ENCODE results near the gene SLC49A4.
"Not testable (repeated sequence)": the region's sequence is repeated elsewhere in the genome, so short reads cannot be mapped to it uniquely, and the experiment has no call there.

Gene SLC49A4, protein sequence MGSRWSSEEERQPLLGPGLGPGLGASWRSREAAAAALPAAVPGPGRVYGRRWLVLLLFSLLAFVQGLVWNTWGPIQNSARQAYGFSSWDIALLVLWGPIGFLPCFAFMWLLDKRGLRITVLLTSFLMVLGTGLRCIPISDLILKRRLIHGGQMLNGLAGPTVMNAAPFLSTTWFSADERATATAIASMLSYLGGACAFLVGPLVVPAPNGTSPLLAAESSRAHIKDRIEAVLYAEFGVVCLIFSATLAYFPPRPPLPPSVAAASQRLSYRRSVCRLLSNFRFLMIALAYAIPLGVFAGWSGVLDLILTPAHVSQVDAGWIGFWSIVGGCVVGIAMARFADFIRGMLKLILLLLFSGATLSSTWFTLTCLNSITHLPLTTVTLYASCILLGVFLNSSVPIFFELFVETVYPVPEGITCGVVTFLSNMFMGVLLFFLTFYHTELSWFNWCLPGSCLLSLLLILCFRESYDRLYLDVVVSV

DNA sequence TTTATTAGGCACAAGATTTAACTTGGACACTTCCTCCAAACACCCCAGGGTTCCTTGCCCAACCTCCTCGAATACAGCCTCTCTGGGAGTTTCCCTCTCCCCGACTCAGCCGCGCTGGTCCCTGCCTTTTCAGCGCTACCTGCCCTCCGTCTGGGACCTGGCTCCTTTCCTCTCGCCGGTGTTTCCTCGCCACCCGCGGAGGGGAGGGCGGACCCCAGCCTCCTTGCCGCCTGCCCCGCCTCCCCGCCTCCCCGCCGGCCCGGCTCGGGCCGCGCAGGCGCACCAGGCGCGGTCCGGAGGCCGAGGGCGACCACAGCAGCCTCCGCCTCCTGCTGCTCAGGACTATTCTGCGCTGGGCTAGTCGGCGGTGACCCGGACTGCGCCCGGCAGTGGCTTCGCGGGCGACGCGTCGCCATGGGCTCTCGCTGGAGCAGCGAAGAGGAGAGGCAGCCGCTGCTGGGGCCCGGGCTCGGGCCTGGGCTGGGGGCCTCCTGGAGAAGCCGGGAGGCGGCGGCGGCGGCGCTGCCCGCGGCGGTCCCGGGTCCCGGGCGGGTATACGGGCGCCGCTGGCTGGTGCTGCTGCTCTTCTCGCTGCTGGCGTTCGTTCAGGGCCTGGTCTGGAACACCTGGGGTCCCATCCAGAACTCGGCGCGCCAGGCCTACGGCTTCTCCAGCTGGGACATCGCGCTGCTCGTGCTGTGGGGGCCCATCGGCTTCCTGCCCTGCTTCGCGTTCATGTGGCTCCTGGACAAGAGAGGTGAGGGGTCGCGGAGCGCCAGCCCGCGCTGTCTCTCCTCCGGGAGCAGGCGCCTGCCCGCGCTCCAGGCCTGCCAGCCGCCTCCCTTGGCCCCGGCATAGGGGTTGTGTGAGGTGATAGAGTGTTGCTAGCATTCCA, at the start of gene SLC49A4:
Gene SLC49A4 (plus strand): TSS at position 291 of the 895 bp plus-strand sequence. CDS start 124 bp downstream, at position 415.
- DNase-seq: no peak

DNA sequence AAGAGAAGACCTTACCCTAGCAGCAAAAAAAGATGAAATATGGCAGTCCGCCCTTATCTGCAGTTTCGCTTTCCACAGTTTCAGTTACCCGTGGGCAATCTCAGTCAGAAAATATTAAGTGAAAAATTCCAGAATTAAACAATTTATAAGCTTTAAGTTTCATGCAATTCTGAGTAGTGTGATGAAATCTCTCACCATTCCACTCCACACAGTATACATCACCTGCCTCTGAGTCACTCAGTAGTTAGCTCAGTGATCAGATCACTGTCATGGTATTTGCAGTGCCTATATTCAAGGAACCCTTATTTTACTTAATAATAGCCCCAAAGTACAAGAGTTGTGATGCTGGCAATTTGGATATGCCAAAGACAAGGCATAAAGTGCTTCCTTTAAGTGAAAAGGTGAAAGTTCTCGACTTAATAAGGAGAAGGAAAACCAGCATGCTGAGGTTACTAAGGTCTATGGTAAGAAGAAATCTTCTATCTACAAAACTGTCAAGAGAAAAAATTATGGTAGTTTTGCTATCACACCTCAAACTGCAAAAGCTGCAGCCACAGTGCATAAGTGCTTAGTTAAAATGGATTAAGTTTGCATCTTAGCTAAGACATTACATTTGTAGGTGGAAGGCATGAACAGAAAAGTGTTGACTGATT, 49.4 kb upstream of the SLC49A4 start:
- no peak for DNase-seq

DNA sequence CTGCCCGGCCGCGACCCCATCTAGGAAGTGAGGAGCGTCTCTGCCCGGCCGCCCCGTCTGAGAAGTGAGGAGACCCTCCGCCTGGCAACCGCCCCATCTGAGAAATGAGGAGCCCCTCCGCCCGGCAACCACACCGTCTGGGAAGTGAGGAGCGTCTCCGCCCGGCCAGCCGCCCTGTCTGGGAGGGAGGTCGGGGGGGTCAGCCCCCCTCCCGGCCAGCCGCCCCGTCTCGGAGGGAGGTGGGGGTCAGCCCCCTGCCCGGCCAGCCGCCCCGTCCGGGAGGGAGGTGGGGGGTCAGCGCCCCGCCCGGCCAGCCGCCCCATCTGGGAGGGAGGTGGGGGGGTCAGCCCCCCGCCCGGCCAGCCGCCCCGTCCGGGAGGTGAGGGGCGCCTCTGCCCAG, 47.6 kb upstream of the SLC49A4 start:
- DNase-seq: not testable (repeated sequence)

DNA sequence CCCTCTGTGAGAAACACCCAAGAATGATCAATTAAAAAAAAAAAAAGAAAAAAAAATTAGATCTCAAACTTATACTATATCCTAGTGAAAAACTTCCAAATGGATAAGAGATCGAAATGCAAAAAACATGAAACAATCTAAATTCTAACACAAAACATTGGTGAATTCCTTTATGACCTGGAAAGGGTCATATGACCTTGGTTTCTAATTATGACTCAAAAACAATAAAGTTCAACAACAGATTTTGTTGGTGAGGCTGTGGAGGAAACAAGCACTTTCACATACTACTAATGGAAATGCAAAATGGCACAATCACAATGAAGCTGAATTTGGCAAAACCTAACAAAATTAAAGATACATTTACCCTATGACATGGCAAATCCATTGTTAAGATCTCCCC, 46.5 kb upstream of the SLC49A4 start:
- no peak for DNase-seq

DNA sequence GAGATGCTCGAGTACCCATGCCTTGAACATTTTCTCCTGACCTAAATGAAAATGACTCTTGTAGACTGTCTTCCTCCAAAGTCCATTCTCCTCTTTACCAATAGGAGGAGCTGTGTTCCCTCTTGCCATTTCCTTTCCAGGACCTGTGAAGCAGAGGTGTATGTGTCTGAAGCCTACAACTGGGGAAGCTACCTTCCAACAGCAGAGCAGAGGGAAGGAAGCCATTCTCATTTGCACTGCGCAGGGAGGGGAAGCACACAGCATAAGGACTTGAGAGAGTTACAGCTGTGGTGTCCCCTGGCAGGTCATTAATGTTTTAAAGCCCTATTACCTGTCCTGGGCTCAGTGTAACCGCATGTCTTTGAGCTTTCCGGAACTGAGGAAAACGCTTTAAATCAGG, 39.9 kb upstream of the SLC49A4 start:
- DNase-seq: no peak

DNA sequence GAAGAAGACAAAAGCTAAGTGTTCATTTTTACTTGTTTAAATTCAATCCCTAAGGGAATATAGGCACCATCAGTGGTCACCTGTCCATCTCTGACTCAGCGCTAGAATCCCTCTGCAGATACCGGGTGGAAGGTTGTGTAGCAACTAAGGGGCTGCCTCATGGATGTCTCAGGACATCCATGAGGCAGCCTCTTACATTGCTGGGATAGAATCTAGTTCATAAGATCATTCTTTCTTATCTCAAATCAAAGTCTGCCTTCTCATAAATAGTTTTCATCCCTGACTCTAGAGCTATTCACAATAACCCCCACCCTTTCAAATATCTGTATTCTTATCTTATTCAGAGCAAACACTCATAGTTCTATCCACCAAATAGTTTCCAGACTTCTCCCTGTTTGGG, 39.4 kb upstream of the SLC49A4 start:
- DNase-seq: no peak

DNA sequence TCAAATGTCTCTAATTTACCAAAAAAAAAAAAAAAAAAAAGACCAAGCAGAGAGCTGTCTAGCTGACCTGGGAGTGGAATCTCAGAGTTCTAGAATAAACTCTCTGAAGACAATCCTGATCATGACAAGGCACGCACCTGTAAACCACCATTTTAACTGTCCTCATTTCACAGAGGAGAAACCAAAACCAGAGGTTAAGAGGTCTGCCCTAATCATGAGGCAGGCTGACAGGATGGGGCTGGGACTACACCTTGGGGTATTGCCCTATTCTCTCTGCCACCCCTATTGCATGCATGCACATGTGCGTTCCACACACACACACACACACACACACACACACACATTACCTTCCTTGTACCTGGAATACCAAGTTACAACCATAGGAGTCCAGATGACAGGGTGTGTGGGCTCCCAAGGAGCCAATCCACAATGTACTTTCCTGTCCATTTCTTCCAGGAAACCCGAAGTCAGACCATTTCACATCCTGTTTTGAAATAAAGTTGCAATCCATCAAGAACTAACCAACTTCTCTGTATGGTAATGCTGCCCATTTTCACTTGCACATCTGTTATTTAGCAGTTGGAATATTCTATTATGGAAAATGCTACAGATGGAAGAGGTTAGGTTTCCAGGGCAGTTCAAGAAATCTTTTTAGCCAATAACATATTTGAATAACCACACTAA, 35.9 kb upstream of the SLC49A4 start:
- no peak for DNase-seq

DNA sequence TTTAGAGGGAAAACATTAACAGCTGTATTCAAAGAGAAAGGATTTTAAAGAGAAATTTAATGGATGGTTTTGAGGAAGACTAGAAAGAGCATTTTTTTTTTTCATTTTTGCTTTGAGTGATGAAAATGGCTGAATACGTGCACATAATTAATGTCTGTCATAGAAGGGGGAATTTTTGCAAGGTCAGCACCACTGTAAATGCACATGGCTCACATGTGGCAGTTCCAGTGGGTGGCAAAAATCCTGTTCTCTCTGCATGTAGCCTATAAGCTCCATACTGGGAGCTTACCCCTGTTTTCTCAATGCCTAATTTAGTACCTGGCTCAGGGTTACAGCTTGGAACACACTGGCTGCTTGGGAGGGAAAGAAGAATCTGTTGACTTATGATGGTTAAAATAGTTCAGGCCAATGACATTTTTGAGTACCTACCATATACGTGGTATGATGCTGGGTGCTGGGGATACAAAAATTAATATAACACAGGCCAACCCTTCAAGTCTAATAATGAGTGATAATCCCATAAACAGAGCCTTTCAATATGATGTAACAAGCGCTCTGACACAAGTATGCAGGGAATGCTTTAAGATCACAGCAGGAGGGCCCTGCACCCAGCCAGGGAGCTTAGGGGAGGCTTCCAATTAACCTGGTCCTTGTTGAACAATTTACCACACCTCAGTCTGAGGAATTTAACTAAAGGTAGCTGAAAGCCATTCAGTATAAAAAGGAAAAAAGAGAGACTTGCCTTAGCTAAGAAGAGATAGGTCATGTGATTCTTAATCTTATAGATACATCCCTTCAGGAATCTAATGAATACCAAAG, 34.2 kb upstream of the SLC49A4 start:
- no peak for DNase-seq

DNA sequence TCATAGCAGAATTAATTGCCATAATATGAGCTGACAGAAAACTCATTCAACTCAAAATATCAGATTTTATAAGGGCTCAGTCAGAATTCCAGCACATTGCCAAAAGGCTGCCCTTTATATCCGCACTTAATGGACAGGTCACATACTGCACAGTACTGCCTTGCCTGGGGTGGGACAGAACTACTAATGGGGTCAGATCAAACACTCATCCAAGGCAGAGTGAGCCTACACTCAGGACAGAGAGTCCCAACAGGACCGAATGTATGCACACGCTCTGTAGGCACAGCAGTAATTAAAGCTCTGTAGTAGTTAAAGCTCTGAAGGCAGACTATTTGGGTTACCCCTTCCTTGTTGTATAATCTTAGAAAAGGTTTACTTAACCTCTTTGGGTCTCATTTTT, 28.4 kb upstream of the SLC49A4 start:
- DNase-seq: no peak

DNA sequence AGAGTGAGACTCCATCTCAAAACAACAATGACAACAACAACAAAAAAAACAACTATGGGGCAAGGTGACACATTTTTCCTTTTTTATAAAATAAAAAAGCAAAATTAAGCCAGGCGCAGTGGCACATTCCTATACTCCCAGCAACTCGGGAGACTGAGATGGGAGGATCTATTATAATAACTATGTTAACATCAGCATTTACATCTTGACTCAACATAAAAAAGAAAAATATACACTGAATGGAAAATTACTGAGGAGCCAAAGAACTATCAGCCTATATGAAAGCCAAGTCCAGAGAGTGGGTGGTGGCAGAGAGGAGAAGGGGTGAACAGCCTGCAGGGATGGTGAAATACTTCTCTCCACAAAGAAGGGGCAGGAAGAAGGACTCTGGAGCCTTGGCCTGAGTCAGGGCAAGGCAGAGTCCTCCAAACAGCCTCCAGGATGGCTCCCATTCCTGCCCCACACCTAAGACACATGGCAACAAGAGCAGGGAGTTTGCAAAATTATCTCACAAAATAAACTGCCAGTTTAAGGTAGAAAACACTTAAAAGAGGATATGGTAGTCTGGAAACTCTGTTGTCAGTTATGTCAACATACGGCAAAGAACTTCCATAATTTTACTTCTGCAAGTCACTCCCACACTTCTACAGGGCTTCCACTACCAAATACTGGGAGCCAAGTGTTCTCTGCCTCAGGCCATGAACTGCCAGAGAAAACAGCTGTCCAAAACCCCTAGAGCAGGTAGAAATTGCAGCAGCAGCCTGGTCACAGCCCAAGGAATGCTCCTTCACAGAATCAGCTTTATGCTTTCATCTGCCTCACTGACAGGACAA, 27.1 kb upstream of the SLC49A4 start:
- no peak for DNase-seq

DNA sequence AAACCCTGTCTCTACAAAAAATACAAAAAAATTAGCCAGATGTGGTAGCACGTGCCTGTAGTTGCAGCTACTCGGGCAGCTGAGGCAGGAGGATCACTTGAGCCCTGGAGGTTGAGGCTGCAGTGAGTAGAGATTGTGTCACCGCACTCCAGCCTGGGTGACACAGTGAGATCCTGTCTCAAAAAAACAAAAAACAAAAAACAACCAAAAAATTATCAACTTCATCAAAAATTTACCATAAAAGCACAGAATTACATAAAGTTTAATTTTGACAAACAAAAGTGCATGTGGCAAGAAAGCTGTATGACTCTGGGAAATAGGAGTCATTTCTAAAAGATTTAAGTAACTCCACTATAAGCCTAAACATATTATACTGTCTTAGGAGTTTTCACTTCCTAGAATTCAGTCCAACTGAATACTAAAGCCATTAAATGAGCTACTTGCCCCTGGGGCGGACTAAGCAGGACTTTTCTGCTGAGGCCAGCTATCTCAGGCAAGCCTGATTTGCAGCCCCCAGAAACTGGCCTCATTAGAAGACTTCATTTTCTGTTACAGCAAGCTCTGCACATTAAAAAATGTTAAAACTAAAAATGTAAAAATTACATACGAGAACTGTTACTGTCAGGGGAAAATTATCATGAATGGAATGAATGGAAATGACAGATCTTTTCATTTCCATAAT, 24.2 kb upstream of the SLC49A4 start:
- no peak for DNase-seq

DNA sequence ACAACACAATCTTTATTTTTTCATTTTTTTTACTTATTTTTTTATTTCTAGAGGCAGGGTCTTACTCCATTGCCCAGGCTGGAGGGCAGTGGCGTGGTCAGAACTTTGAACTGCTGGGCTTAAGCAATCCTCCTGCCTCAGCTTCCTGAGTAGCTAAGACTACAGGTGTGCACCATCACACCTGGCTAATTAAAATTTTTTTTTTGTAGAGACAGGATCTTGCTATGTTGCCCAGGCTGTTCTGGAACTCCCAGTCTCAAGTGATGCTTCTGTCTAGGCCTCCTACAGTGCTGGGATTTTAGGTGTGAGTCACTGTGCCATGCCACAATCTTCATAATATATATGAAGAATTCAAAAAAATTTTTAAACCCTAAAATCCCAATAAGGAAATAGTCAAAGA, 22.0 kb upstream of the SLC49A4 start:
- DNase-seq: no peak

DNA sequence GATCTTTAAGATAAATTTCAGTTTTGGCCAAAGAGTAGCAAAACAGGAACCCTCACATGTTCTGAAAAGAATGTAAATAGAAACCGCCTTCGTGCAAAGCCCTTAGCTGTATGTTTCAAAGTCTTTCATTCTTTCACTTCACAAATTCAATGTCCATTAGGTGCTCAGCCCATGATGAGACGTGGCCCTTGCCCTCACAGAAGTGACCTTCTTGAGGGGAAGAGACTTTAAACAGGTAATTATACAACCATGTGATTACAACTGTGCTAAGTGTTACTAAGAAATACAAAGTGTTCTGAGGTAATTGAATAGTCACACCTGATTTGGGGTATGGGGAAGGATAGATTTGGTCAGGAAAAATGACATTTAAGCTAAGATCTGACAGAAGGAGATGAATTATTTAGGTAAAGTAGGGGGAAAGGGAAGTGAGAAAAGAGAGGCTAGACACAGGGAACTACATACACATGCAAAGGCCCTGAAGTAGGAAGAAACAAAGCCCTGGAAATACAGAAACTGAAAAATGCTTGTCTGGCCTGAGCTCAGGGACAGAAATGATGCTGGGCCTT, 20.8 kb upstream of the SLC49A4 start:
- DNase-seq: no peak

DNA sequence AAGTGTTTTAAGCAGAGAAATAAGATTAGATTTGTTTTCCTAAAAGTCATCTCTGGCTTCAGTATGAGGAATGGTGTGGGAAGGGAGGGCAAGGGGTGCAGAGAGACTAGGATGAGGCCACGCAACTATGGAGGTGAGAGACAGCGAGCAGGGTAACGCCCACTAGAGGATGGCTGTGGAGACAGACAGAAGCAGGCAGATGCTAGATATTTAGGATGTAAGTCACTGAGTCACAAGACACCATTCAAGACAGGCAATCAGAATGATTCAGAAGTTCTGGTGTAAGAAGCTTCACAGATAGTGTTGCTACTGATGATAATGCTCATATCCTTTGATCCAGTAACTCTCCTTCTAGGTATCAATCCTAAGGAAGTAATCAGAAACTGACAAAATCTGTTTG, 20.3 kb upstream of the SLC49A4 start:
- DNase-seq: no peak

DNA sequence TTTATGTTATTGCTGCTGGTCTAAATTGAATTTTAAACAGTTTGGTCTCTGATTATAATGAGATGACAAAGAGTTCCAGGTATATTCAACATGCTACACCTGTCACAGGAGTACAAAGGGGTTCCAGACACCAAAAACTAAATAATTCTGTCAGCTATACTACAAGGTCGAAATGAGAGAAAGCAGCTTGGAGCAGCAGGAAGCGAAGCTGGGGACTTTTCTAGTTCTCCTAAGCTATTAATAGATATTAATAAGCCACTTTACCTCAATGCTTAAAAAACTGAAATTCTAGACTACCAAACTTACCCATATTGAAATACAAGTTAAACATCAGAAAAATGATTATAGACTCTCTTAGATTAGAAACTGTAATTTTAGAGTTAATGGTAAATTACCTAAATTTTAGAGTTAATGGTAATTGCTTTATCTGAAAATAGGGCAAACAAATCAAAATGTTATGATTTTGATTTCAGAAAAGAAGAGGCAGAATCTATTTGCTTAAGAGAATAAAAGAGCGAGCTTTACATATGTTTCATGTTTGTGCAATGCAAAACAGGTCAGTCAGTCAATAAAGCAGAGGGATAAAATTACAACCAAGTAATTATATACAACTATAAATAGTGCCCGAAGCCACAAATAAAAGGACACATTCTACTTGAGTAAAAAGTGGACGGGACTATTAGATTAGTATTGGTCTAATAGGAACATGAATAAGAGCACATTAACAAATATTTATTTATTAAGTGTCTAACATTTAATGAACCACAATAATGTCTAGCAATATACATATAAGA, 18.0 kb upstream of the SLC49A4 start:
- no peak for DNase-seq

DNA sequence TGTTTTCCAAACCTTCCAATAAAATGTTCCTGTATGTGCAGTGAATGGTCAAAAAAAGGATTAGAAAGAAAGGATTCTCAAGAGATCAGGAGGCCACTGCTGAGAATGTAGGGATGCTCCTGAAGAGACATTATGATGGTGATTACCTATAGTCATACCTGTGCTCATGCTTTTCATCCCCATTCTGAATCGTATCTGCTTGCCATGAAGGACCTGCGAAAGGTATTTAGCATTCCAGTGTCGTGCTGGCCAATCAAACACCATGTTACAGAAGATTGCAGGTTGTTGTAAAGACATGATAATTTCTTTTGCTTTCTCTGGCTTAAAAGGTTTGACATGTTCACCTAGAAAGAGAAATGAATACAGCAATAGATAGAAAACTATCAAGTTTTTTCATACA, 17.3 kb upstream of the SLC49A4 start:
- no peak for DNase-seq

DNA sequence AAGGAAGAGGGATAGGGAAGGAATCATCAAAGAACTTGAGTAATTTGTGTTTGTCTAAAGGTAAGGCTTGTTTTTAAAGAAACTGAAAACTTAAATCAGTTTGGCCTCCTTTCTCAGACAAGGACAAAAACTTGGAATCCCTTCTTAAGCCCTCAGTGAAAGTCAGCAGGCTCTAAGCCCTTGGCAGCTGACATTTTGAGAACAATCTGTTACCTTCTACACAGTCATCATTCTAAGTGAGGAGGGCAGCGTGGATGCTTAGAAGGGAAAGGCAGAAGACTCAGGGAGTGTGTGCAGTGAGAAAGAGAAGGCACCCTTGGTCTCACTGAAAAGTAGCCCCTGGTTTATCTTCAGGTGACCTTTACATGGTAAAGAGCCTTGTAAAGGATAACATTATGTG, 12.1 kb upstream of the SLC49A4 start:
- DNase-seq: no peak

DNA sequence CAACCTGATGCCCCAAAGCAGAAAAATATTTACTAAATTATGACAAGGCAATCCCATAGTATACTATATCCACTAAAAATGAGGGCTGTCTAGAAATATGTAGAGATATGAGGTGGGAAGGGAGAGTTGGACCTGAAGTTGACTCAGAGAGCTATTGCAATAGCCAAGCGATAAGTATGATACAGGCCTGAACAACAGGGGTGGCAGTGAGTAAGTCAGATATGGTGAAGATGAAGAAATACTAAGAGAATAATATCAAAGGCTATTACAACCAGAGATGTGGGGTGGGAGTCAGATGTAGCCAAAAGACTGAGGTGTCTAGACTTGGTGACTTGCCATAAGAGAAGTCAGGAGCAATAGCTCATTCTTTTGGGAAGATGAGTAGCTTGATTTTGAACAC, 10.4 kb upstream of the SLC49A4 start:
- no peak for DNase-seq

DNA sequence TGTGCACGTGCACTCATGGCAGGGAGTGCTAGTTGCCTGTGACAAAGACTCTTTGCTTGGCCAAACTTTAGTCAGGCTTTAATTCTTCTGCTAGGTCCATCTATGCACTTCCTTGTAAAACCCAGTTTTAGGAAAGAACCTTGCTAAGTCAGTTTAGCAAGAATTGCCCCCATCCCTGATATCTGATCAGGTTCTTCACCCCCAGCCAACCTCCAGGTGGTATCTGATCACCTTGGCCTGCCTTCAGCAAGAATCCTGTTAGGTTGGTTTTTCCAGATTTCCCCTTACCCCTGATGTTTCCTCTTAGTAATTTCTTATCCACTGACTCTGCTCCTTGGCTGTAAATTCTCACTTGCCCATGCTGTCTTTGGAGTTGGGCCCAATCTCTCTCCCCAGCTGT, 9.6 kb upstream of the SLC49A4 start:
- DNase-seq: no peak

All from SHP77 treated with DMSO at 0.1 percent for 48 hours (cell line).